Stimulated activated CD4-positive, alpha-beta T cell treated with anti-CD3 and anti-CD28 coated beads, Interleukin-4, amount 100 ng/mL, for 4 hours (primary cell): ENCODE measurements around the gene SAA1.
"Not testable (repeated sequence)": the region's sequence is repeated elsewhere in the genome, so short reads cannot be mapped to it uniquely, and the experiment has no call there.

Experiments
- DNase-seq, 2 experiments: peaks; one replicate each; pipeline ENCODE4 v3.0.0-alpha.2; 2020

The SAA1 gene

GRCh38 chr11:18261721-18262120 lies 4.3 kb upstream of the SAA1 start:
- no peak for DNase-seq

DNA sequence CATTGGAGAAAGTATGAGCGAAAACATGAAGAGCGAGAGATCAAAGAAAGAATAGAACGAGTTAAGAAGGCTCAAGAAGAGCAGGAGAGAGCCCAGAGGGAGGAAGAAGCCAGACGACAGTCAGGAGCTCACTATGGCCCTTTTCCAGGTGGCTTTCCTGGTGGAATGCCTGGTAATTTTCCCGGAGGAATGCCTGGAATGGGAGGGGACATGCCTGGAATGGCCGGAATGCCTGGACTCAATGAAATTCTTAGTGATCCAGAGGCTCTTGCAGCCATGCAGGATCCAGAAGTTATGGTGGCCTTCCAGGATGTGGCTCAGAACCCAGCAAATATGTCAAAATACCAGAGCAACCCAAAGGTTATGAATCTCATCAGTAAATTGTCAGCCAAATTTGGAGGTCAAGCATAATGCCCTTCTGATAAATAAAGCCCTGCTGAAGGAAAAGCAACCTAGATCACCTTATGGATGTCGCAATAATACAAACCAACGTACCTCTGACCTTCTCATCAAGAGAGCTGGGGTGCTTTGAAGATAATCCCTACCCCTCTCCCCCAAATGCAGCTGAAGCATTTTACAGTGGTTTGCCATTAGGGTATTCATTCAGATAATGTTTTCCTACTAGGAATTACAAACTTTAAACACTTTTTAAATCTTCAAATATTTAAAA lies 3.2 kb upstream of the SAA1 start:
- not testable (repeated sequence) for DNase-seq

DNA sequence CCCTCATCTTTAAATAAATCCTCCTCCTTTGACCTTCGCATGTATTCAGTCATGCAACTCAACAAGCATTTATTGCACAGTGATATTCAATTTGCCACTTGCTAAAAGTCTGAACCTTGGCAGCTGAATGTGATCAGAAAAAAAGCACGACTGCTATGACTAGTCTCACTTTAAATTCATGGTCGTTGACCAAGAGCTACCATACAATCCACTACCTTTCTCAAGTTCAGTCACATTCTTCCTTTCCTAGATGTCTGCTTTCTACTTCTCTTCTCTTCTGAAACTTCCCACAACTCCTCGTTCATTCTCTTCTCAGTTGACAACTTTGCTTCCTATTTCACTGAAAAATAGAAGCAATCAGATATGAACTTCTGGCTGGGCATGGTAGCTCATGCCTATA lies 2.0 kb upstream of the SAA1 start:
- DNase-seq, result no peak

GRCh38 chr11:18264677-18265555 lies 1.1 kb upstream of the SAA1 start:
- no peak for DNase-seq

DNA sequence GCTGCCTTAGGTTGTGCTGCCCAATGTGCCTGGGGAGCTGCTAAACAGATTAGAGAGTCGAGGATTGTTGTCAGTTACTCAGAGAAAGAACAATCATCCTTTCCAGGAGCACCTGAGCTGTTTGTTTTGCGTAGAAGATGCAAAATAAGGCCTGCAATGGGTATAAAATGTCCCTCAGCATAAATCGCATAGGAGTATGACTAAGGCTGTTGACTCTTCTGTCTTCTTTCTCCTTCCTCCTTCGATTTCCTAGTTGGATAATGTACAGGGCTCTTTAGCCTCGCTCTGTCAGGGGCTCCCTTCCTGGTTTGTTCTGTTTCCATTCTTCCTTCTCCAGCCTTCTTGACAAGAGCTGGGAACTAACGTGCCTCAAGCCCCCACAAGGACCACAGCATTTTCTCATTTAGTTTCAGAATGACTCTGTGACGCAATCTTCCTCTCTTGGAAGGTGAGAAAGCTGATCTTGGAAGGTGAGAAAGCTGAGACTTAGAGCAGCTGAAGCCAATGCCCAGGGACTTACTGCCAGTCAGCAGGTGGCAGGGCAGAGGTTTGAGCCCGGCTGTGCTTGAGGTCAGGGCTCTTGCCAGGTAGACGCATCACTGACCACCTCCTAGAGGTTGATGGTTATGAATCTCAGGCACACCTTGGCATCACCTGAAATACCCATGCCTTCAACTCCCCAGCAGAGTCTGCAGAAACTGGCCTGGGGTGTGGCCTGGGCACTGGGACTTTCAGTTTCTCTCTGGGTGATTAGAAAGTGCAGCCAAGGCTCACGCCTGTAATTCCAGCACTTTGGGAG lies 1.5 kb downstream of the SAA1 start:
- not testable (repeated sequence) for DNase-seq

DNA sequence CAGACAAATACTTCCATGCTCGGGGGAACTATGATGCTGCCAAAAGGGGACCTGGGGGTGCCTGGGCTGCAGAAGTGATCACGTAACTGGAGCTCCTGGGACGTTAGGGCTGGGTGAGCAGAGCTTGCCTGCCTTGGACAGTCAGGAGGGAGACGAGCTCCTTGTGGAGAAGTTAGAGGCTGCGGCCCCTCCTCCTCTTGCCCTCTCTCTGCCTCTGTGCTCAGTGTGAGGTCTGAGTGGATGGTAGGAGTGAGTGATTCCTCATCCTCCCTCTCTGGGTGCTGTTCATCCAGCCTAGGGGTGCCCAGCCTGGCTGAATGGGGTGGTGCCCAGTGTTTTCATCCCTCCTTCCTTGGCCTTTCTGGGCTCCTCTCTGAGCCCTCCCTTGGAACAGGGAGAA lies 3.2 kb downstream of the SAA1 start:
- not testable (repeated sequence) for DNase-seq

DNA sequence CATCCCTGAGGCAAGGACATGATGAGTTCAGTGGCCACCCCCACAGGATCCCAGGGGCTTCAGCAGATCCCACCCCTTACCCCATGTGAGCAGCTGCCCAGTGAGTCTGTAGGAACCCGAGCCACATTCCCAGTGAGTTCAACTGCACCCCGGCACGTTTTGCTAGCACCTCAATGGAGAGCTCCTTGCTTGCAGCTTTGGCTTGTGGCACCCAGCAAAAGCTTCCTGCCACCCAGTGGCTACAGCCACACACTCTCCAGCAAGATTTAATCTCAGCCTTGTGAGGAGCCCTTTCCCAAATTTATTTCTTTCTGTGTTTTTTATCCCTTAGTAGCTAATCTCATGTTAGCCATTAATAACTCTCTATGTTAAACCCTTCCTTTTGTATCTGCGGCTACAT lies 4.0 kb downstream of the SAA1 start:
- DNase-seq, result no peak

GRCh38 chr11:18271206-18271605 lies 5.1 kb downstream of the SAA1 start:
- DNase-seq, result no peak

- no peak for DNase-seq
Observed at GRCh38 chr11:18277565-18278271, 11.7 kb downstream of the SAA1 start.

DNA sequence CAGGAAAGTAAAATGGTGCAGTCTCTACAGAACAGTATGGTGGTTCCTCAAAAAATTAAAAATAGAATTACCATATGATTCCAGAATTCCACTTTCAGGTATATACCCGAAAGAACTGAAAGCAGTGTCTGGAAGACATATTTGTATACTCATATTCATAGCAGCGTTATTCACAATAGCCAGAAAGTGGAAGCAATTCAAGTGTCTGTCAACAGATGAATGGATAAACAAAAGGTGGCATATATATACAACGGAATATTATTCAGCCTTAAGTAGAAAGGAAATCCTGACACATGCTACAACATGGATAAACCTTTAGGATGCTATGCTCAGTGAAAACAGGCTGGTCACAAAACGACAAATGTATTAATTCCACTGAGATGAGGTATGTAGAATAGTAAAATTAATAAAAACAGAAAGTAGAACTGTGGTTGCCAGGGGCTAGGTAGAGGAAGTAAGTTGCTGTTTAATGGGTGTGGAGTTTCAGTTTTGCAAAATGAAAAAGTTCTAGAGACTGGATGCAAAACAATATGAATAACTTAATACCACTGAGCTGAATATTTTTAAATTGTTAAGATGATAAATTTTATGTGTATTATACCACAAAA lies 14.5 kb downstream of the SAA1 start:
- no peak for DNase-seq

DNA sequence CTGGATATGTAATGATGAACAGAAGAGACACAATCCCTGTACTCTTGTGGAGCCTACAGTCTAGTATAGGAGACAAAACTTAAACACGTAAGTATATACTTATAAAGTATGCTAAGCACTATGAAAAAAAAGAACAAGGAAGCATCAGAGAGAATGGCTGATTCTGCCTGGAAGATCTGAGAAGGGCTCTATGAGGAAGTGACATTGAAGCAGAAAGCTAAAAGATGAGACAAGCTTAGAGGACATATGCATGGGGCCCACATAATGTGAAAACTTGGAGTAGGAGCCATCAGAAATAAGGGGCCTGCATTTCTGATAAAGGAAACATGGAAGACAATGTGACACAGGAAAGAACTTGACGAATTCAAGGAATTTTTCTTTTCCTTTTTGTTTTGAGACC lies 16.6 kb downstream of the SAA1 start:
- DNase-seq, result no peak

GRCh38 chr11:18285841-18286240 lies 19.8 kb downstream of the SAA1 start:
- DNase-seq, result no peak

- DNase-seq, result no peak
Observed at GRCh38 chr11:18288911-18289310, 22.8 kb downstream of the SAA1 start.

GRCh38 chr11:18294862-18295261 lies 28.8 kb downstream of the SAA1 start:
- DNase-seq, result no peak

DNA sequence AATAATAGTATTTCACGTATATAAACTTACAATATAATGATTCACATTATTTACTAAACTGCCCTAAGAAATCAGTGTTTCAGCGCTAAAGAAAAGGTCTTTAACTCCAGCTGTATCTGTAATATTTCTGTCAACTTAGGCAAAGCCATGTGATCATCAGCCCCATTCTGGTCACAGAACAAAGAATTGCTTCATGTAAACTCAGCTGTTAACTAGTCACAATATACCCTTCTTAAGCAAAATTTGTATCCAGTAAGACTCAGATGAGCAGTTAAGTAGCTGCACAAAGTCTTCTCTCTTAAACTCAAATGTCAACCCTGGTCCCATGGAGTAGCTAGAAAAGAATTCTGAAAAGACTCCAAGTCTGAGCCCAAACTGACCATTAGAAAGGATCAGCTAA lies 29.3 kb downstream of the SAA1 start:
- DNase-seq, result no peak

DNA sequence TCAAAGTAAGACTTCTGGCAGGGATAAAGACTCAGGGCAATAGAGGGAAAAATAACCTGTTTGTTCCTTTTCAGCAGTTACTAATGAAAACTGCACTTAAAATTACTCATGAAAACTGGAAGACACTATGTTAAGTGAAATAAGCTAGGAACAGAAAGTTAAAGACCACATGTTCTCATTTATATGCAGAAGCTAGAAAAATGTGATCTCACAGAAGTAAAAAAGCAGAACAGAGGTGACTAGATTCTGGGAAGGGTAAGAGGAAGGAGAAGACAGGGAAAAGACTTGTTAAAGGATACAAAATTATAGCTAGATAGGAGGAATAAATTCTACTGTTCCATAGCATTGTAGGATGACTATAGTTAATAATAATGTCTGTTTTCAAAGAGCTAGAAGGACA lies 33.7 kb downstream of the SAA1 start:
- no peak for DNase-seq

DNA sequence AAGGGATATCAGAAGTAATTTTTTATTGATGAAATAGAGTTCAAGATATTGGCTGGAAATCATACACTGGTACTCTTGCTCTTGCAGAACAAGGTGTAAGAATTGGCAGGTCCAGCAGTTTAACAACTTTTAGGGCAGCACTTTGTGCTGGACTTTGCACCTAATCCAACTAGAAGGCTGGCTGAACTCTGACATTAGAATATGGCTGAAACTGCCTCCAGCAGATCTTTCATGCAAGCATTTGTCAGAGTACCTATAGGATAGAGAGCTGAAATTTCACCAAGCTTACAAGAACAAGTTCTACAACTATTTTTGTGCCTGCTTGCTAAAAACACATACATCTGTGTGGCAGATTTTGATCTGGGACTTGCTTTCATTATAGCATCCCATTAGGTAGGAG lies 38.7 kb downstream of the SAA1 start:
- no peak for DNase-seq

DNA sequence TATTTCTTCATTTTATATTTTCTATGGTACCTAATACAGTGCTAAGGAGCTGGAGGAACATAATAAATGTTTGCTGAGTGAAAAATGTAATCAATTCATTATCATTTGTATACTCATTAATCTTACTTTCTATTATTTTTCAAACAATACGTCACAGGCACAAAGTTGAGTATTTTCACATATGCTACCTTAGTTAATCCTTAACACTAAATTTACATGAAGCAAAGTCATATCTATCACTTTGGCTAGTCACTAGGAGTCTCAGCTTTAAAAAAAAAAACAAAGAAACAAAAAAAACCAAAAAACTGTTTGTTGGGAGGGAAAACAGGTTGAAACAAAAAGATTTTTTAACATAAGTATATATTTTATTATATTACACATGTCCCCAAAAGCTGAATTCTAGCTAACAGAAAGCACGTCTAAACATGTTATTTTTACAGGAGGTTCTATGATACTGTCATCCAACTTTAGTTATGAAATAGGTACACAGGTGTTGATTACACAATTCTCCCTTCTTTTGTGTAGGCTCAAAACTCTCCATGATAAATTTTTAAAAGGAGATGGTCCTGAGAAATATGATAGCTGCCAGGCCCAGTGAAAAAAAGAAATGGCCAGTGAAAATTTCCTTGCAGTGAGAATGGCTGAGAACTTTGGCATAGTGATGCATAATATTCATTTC lies 41.5 kb downstream of the SAA1 start:
- no peak for DNase-seq

DNA sequence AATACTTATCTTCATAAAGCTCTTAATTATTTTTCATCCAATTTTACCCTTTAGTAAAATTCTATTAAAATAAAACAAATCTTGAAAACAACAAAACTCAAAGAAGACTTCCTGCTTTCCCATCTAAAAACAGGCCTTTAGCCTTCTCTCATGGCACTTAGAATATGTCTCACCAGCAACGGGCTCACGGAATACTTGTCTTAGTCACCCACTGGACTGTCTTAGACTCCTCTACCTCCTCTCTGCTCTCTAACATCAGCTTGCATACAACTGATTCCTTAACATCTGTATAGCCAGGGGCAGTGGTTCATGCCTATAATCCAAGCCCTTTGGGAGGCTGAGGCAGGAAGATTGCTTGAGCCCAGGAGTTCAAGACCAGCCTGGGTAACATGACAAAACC lies 42.2 kb downstream of the SAA1 start:
- DNase-seq, result no peak

DNA sequence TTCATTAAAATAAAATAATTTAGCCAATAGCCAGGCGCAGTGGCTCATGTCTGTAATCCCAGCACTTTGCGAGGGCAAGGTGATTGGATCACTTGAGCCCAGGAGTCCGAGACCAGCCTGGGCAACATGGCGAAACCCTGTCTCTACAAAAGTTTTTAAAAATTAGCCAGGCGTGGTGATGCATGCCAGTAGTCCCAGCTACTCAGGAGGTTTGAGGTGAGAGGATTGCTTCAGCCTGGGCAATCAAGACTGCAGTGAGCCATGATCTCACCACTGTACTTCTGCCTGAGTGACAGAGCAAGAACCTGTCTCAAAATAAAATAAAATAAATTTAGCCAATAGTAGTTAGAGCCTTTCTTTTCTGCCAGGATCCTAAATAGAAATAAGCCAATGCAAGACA lies 43.6 kb downstream of the SAA1 start:
- no peak for DNase-seq

GRCh38 chr11:18310800-18311340 lies 44.8 kb downstream of the SAA1 start:
- DNase-seq, result no peak

GRCh38 chr11:18312012-18312411 lies 45.9 kb downstream of the SAA1 start:
- DNase-seq, result no peak
